GM20431 (cell line): Measurements from ENCODE around the gene KLF2.

Source experiments
- in situ Hi-C: fragments of 300-500 bp; cut with MseI, MboI; formaldehyde crosslinking; loops from one replicate; pipeline ENCODE4 v1.15.0; 2020; ENCODE audit warnings: low sequenced_read_pairs; ENCODE audit not compliant: unreplicated experiment

The KLF2 gene

GRCh38 chr19:16361926-16362325 is 37.3 kb downstream of the KLF2 start:
- in situ Hi-C loops, result no loop called here

- in situ Hi-C loops, result no loop called here
Observed at GRCh38 chr19:16363133-16363851, 38.7 kb downstream of the KLF2 start.

- in situ Hi-C loops, result no loop called here
Observed at GRCh38 chr19:16363852-16364230, 39.2 kb downstream of the KLF2 start.

- in situ Hi-C loops, result no loop called here
Observed at GRCh38 chr19:16364231-16364865, 39.7 kb downstream of the KLF2 start.

GRCh38 chr19:16365300-16365996 is 40.8 kb downstream of the KLF2 start:
- in situ Hi-C loops, result no loop called here

GRCh38 chr19:16366056-16366432 is 41.4 kb downstream of the KLF2 start:
- in situ Hi-C loops, result no loop called here

GRCh38 chr19:16366433-16367260 is 42.0 kb downstream of the KLF2 start:
- in situ Hi-C loops, result no loop called here

GRCh38 chr19:16367261-16367683 is 42.6 kb downstream of the KLF2 start:
- in situ Hi-C loops, result no loop called here

- in situ Hi-C loops, result no loop called here
Observed at GRCh38 chr19:16368385-16369305, 44.0 kb downstream of the KLF2 start.

- in situ Hi-C loops, result no loop called here
Observed at GRCh38 chr19:16369306-16369663, 44.7 kb downstream of the KLF2 start.

- in situ Hi-C loops, result no loop called here
Observed at GRCh38 chr19:16369664-16370576, 45.3 kb downstream of the KLF2 start.

GRCh38 chr19:16370641-16371391 is 46.2 kb downstream of the KLF2 start:
- in situ Hi-C loops, result no loop called here

- in situ Hi-C loops, result no loop called here
Observed at GRCh38 chr19:16371540-16371986, 46.9 kb downstream of the KLF2 start.

GRCh38 chr19:16372065-16372915 is 47.7 kb downstream of the KLF2 start:
- in situ Hi-C loops, result no loop called here

GRCh38 chr19:16373079-16373478 is 48.5 kb downstream of the KLF2 start:
- in situ Hi-C loops, result no loop called here

- in situ Hi-C loops, result no loop called here
Observed at GRCh38 chr19:16373532-16373931, 48.9 kb downstream of the KLF2 start.

- in situ Hi-C loops, result no loop called here
Observed at GRCh38 chr19:16373989-16374388, 49.4 kb downstream of the KLF2 start.
